ENCODE results near the gene ADAM17. TPM values are rescaled to one million over a fixed set of nuclear protein-coding genes. Genes with fewer than 3 reads are reported as not detected.

The ADAM17 gene
- total RNA-seq, 2 donors from 2014 or later, result 21.8 to 32.4 TPM

GRCh38 chr2:9473308-9473984 is 82.2 kb downstream of the ADAM17 start:
- H3K4me1 ChIP-seq (ENCODE audit: control insufficient read depth in 1 of 2, low read depth in 2 of 2), result peaks cover 11 to 40% of the 10 kb centered on the region in 2 donors
- H3K27me3 ChIP-seq (replicated peaks; ENCODE audit: insufficient read depth), result no peaks in the 10 kb centered on the region
- H3K4me3 ChIP-seq, result peak overlapping the region; percentile 89
- no peaks in the 10 kb centered on the region for H3K36me3 ChIP-seq
- H3K9me3 ChIP-seq, result no peaks in the 10 kb centered on the region
- DNase-seq (ENCODE audit: low spot score), result no peak
- no peak for ATAC-seq (ENCODE audit: insufficient number of reproducible peaks, low FRiP score, low read depth)
- H3K27ac ChIP-seq, result peak overlapping the region; percentile 76 to 84
- TF ChIP-seq CTCF (IDR thresholded peaks at IDR 0.05), result no peak

- Histone ChIP-seq H3K4me3 (no peak overlapping the region), H3K4me1 (ENCODE audit: control insufficient read depth in 1 of 2, low read depth in 2 of 2) (peaks cover 7 to 30% of the 10 kb centered on the region in 2 donors), H3K27ac (no peak overlapping the region), H3K36me3 (peaks cover 4% of the 10 kb centered on the region), H3K9me3 (no peaks in the 10 kb centered on the region), H3K27me3 (replicated peaks; ENCODE audit: insufficient read depth) (no peaks in the 10 kb centered on the region)
- TF ChIP-seq CTCF (IDR thresholded peaks at IDR 0.05), result no peak
- DNase-seq (ENCODE audit: low spot score), result no peak
- no peak for ATAC-seq (ENCODE audit: insufficient number of reproducible peaks, low FRiP score, low read depth)
Measured at GRCh38 chr2:9472511-9472910, 83.1 kb downstream of the ADAM17 start.

GRCh38 chr2:9471206-9471605 is 84.4 kb downstream of the ADAM17 start:
- no peak overlapping the region for H3K4me3 ChIP-seq
- H3K9me3 ChIP-seq, result no peaks in the 10 kb centered on the region
- no peak overlapping the region for H3K27ac ChIP-seq
- peaks cover 5% of the 10 kb centered on the region for H3K36me3 ChIP-seq
- H3K4me1 ChIP-seq (ENCODE audit: control insufficient read depth in 1 of 2, low read depth in 2 of 2), result peaks cover 4 to 17% of the 10 kb centered on the region in 2 donors
- H3K27me3 ChIP-seq (replicated peaks; ENCODE audit: insufficient read depth), result no peaks in the 10 kb centered on the region
- no peak for TF ChIP-seq CTCF (IDR thresholded peaks at IDR 0.05)
- DNase-seq (ENCODE audit: low spot score) (no peak), ATAC-seq (ENCODE audit: insufficient number of reproducible peaks, low FRiP score, low read depth) (no peak)

GRCh38 chr2:9467687-9468086 is 87.9 kb downstream of the ADAM17 start:
- Histone ChIP-seq H3K27ac (no peak overlapping the region), H3K9me3 (no peaks in the 10 kb centered on the region), H3K36me3 (peaks cover 5% of the 10 kb centered on the region), H3K27me3 (replicated peaks; ENCODE audit: insufficient read depth) (no peaks in the 10 kb centered on the region), H3K4me3 (no peak overlapping the region), H3K4me1 (ENCODE audit: control insufficient read depth in 1 of 2, low read depth in 2 of 2) (no peaks in the 10 kb centered on the region)
- DNase-seq (ENCODE audit: low spot score), result no peak
- TF ChIP-seq CTCF (IDR thresholded peaks at IDR 0.05), result no peak
- no peak for ATAC-seq (ENCODE audit: insufficient number of reproducible peaks, low FRiP score, low read depth)

GRCh38 chr2:9466147-9466683 is 89.4 kb downstream of the ADAM17 start:
- Histone ChIP-seq H3K9me3 (no peaks in the 10 kb centered on the region), H3K4me1 (ENCODE audit: control insufficient read depth in 1 of 2, low read depth in 2 of 2) (no peaks in the 10 kb centered on the region), H3K36me3 (peaks cover 5% of the 10 kb centered on the region), H3K27ac (no peak overlapping the region), H3K4me3 (no peak overlapping the region), H3K27me3 (replicated peaks; ENCODE audit: insufficient read depth) (no peaks in the 10 kb centered on the region)
- ATAC-seq (ENCODE audit: insufficient number of reproducible peaks, low FRiP score, low read depth), result no peak
- TF ChIP-seq CTCF (IDR thresholded peaks at IDR 0.05), result no peak
- no peak for DNase-seq (ENCODE audit: low spot score)

Measured in thoracic aorta (tissue), 2 donors.